HEK293 (cell line): ENCODE measurements around the gene VANGL1.

Experiments
- CTCF ChIA-PET: fragments of 350-600 bp; formaldehyde crosslinking; extraction: SDS; loops from one replicate; lab custom pipeline; 2021; ENCODE audit warnings: antibody characterized with exemption; lab: Yijun Ruan, JAX
- POLR2A ChIA-PET: fragments of 300-600 bp; formaldehyde crosslinking; extraction: SDS; loops from one replicate; lab custom pipeline; 2020; ENCODE audit warnings: antibody characterized with exemption, inconsistent platforms; lab: Yijun Ruan, JAX
- H3K27ac ChIP-seq: fragments of 200-500 bp; sonication (Bioruptor generic); 2 replicates; pipeline ENCODE4 v1.5.1; 2014; ENCODE audit warnings: low read depth, low read length, control low read depth, inconsistent platforms; ENCODE audit errors: extremely low read depth
- H3K36me3 ChIP-seq, 2 experiments: fragments of 200-500 bp in 1 of 2; sonication (Bioruptor generic) in 1 of 2; 1 replicate in 1 of 2; 2 replicates in 1 of 2; pipeline ENCODE4 v1.5.1; 2014 to 2017; ENCODE audit warnings: inconsistent platforms in 2 of 2, low read length in 2 of 2; ENCODE audit not compliant: control insufficient read depth in 2 of 2, insufficient read depth in 1 of 2
- H3K4me1 ChIP-seq: fragments of 200-500 bp; sonication (Bioruptor generic); 2 replicates; pipeline ENCODE4 v1.5.1; 2014; ENCODE audit warnings: mild to moderate bottlenecking, low read length, inconsistent platforms; ENCODE audit not compliant: control insufficient read depth, insufficient read depth
- H3K4me3 ChIP-seq: 2 replicates; pipeline ENCODE4 v1.5.1; 2011; ENCODE audit warnings: low read depth, mild to moderate bottlenecking, control low read depth, low read length, moderate library complexity
- H3K9me3 ChIP-seq: fragments of 200-500 bp; sonication (Bioruptor generic); 2 replicates; pipeline ENCODE4 v1.5.1; 2014; ENCODE audit warnings: low read depth, low read length, inconsistent platforms; ENCODE audit not compliant: control insufficient read depth, insufficient read depth
- IKZF3 ChIP-seq: fragments of 450-650 bp; IDR thresholded peaks from 2 replicates; pipeline ENCODE4 v1.5.0; 2018; ENCODE audit warnings: missing biosample characterization, mild to moderate bottlenecking, missing genetic modification characterization, moderate library complexity
- KLF1 ChIP-seq: fragments of 450-650 bp; formaldehyde crosslinking; IDR thresholded peaks from 2 replicates; pipeline ENCODE4 v1.5.1; 2016; ENCODE audit warnings: missing biosample characterization, missing genetic modification characterization
- KLF8 ChIP-seq: fragments of 450-650 bp; formaldehyde crosslinking; IDR thresholded peaks from 2 replicates; pipeline ENCODE4 v1.5.1; 2016; ENCODE audit warnings: missing biosample characterization, missing genetic modification characterization
- PRDM10 ChIP-seq: fragments of 450-650 bp; formaldehyde crosslinking; IDR thresholded peaks from 2 replicates; pipeline ENCODE4 v1.5.1; 2016; ENCODE audit warnings: missing biosample characterization, missing genetic modification characterization
- SP3 ChIP-seq: fragments of 450-650 bp; formaldehyde crosslinking; IDR thresholded peaks from 2 replicates; pipeline ENCODE4 v1.5.1; 2016; ENCODE audit warnings: missing biosample characterization, missing genetic modification characterization
- ZBTB10 ChIP-seq: fragments of 450-650 bp; formaldehyde crosslinking; IDR thresholded peaks from 2 replicates; pipeline ENCODE4 v1.5.1; 2016; ENCODE audit warnings: missing biosample characterization, missing genetic modification characterization
- ZBTB17 ChIP-seq: fragments of 450-650 bp; formaldehyde crosslinking; IDR thresholded peaks from 2 replicates; pipeline ENCODE4 v1.5.1; 2016; ENCODE audit warnings: missing biosample characterization, missing genetic modification characterization
- ZBTB44 ChIP-seq: fragments of 450-650 bp; IDR thresholded peaks from 2 replicates; pipeline ENCODE4 v1.5.1; 2018; ENCODE audit warnings: missing biosample characterization, mild to moderate bottlenecking, missing genetic modification characterization
- ZBTB7A ChIP-seq: fragments of 450-650 bp; formaldehyde crosslinking; IDR thresholded peaks from 2 replicates; pipeline ENCODE4 v1.5.1; 2016; ENCODE audit warnings: low read depth, missing biosample characterization, missing genetic modification characterization
- ZFHX2 ChIP-seq: fragments of 450-650 bp; formaldehyde crosslinking; conservative IDR thresholded peaks from 2 replicates; pipeline ENCODE4 v1.5.1; 2016; ENCODE audit warnings: missing biosample characterization, missing genetic modification characterization
- ZNF148 ChIP-seq: fragments of 450-650 bp; formaldehyde crosslinking; IDR thresholded peaks from 2 replicates; pipeline ENCODE4 v1.5.0; 2017; ENCODE audit warnings: missing biosample characterization, missing genetic modification characterization, borderline replicate concordance
- ZNF19 ChIP-seq: fragments of 450-650 bp; formaldehyde crosslinking; IDR thresholded peaks from 2 replicates; pipeline ENCODE4; 2016; ENCODE audit warnings: missing biosample characterization, missing genetic modification characterization, low read depth
- ZNF223 ChIP-seq: fragments of 450-650 bp; formaldehyde crosslinking; IDR thresholded peaks from 2 replicates; pipeline ENCODE4 v1.5.1; 2016; ENCODE audit warnings: missing biosample characterization, missing genetic modification characterization
- ZNF280C ChIP-seq: fragments of 450-650 bp; formaldehyde crosslinking; IDR thresholded peaks from 2 replicates; pipeline ENCODE4 v1.5.1; 2016; ENCODE audit warnings: missing biosample characterization, missing genetic modification characterization
- ZNF530 ChIP-seq: fragments of 450-650 bp; formaldehyde crosslinking; IDR thresholded peaks from 2 replicates; pipeline ENCODE4 v1.5.1; 2016; ENCODE audit warnings: low read depth, missing biosample characterization, missing genetic modification characterization
- ZNF544 ChIP-seq: fragments of 450-650 bp; formaldehyde crosslinking; IDR thresholded peaks from 2 replicates; pipeline ENCODE4 v1.5.0; 2017; ENCODE audit warnings: missing biosample characterization, missing genetic modification characterization
- ZNF561 ChIP-seq: fragments of 450-650 bp; IDR thresholded peaks from 2 replicates; pipeline ENCODE4 v1.5.1; 2018; ENCODE audit warnings: missing biosample characterization, missing genetic modification characterization, borderline replicate concordance
- ZNF76 ChIP-seq: fragments of 450-650 bp; formaldehyde crosslinking; IDR thresholded peaks from 2 replicates; pipeline ENCODE4; 2016; ENCODE audit warnings: low read depth, missing biosample characterization, missing genetic modification characterization, borderline replicate concordance
- ZXDB ChIP-seq: fragments of 450-650 bp; formaldehyde crosslinking; IDR thresholded peaks from 2 replicates; pipeline ENCODE4 v1.5.1; 2016; ENCODE audit warnings: missing biosample characterization, missing genetic modification characterization
- TF ChIP-seq, protein P1 (sequence below): fragments of 450-650 bp; formaldehyde crosslinking; IDR thresholded peaks from 2 replicates; pipeline ENCODE4 v1.5.1; 2016; ENCODE audit warnings: missing biosample characterization, missing genetic modification characterization

The VANGL1 gene

DNA sequence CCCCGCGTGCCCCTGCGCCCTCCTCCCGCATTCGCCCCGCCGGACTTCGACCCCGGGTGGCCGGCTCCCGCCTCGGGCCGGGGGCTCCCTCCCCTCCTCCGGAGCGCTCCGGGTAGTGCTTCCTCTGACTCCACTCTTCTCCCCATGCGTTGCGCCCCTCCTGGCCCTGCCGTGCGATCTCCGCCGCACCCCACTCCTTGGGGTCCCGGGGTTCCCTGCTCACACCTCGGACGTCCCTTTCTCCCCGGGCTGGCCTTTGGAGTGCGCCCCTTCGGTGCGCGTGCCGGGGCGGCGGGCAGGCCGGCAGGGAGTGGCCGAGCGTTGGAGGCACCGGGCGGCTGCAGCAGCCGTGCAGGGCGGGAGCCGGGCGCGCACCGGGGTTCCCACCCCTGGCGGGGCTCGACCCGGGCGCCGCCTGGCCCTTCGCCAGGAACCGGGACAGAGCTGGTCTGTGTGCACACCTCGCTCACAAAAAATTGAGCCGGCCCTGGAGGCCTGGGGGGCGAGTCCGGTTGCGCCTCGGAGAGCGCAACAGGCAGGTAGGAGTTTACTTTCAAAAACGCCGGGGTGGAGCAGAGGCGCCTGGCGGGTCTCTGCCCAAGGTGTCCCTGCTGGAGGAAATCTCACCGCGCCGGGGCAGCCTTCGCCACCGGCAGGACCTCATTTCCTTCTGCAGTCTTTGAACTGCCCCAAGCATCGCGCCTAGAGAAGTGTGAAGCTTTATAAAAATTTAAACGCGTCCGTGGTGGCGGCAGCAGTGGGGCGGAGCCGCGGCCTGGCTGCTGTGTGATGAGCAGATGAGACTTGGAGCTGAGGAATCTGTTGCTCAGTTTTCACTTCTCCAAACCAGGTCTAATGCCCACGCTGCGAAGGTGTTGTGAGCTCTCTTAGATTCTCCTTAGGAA, 650 bp downstream of the VANGL1 start:
- H3K36me3 ChIP-seq: no peaks in the 10 kb centered on the region
- POLR2A ChIA-PET: interaction anchor here (0.8 to 1.0 kb wide), 3 partner anchors 27 to 127 kb away, joined by 3 to 4 read pairs (median 3); no protein-coding TSS in a partner anchor
- CTCF ChIA-PET: interaction anchor here (0.6 to 1.4 kb wide), 9 partner anchors 9 to 747 kb away, joined by 3 to 7 read pairs (median 3); no protein-coding TSS in a partner anchor
- H3K27ac ChIP-seq: peak overlapping the region; percentile 83; the same call in 1 of the 2 replicates
- peaks cover 13% of the 10 kb centered on the region for H3K4me1 ChIP-seq
- H3K4me3 ChIP-seq: peak overlapping the region; percentile 85
- no peaks in the 10 kb centered on the region for H3K9me3 ChIP-seq
- TF ChIP-seq ZNF148 (tag by site-specific recombination) (no peak), KLF8 (tag by site-specific recombination) (peak; percentile 55; the same call in 1 of the 2 replicates), ZBTB17 (tag by site-specific recombination) (peak; percentile 83), ZNF19 (no peak), SP3 (tag by site-specific recombination) (peak; percentile 28; the same call in 1 of the 2 replicates), ZBTB10 (peak; percentile 60), ZNF280C (tag by site-specific recombination) (no peak), ZNF223 (tag by site-specific recombination) (no peak), ZBTB7A (no peak), ZFHX2 (tag by site-specific recombination) (0 out of 2 replicates have a peak, but pooled peaks have one; percentile 8), ZXDB (tag by site-specific recombination) (peak; percentile 11; the same call in 1 of the 2 replicates), KLF1 (tag by site-specific recombination) (peak; percentile 51; the same call in 1 of the 2 replicates), PRDM10 (tag by site-specific recombination) (peak; percentile 46), ZNF561 (tag by site-specific recombination) (peak; percentile 85; the same call in 1 of the 2 replicates), ZNF530 (tag by site-specific recombination) (no peak), ZNF544 (tag by site-specific recombination) (no peak), ZNF76 (tag by site-specific recombination) (0 out of 2 replicates have a peak, but pooled peaks have one; percentile 26), IKZF3 (tag by site-specific recombination) (no peak), ZBTB44 (tag by site-specific recombination) (no peak)
- TF ChIP-seq, protein P1, sequence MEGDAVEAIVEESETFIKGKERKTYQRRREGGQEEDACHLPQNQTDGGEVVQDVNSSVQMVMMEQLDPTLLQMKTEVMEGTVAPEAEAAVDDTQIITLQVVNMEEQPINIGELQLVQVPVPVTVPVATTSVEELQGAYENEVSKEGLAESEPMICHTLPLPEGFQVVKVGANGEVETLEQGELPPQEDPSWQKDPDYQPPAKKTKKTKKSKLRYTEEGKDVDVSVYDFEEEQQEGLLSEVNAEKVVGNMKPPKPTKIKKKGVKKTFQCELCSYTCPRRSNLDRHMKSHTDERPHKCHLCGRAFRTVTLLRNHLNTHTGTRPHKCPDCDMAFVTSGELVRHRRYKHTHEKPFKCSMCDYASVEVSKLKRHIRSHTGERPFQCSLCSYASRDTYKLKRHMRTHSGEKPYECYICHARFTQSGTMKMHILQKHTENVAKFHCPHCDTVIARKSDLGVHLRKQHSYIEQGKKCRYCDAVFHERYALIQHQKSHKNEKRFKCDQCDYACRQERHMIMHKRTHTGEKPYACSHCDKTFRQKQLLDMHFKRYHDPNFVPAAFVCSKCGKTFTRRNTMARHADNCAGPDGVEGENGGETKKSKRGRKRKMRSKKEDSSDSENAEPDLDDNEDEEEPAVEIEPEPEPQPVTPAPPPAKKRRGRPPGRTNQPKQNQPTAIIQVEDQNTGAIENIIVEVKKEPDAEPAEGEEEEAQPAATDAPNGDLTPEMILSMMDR (tag by site-specific recombination): peak; percentile 25; the same call in 1 of the 2 replicates
